ENCODE measurements around the gene ZBTB47. TPM values are rescaled to one million over a fixed set of nuclear protein-coding genes. Genes with fewer than 3 reads are reported as not detected.

ZBTB47 gene
- total RNA-seq, 1 donor from 2014 or later, result 19.6 TPM

DNA sequence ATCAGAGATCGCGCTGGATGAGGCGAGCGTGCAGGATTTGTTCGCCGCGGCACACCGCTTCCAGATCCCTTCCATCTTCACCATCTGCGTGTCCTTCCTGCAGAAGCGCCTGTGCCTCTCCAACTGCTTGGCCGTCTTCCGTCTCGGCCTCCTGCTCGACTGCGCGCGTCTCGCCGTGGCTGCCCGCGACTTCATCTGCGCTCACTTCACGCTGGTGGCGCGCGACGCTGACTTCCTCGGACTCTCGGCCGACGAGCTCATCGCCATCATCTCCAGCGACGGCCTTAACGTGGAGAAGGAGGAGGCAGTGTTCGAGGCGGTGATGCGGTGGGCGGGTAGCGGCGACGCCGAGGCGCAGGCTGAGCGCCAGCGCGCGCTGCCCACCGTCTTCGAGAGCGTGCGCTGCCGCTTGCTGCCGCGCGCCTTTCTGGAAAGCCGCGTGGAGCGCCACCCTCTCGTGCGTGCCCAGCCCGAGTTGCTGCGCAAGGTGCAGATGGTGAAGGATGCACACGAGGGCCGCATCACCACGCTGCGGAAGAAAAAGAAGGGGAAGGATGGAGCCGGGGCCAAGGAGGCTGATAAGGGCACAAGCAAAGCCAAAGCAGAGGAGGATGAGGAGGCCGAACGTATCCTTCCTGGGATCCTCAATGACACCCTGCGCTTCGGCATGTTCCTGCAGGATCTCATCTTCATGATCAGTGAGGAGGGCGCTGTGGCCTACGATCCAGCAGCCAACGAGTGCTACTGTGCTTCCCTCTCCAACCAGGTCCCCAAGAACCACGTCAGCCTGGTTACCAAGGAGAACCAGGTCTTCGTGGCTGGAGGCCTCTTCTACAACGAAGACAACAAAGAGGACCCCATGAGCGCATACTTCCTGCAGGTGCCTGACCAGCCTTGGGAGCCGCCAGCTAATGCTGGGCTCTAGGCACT is 32.7 kb downstream of the ZBTB47 start:
- no peak for DNase-seq

DNA sequence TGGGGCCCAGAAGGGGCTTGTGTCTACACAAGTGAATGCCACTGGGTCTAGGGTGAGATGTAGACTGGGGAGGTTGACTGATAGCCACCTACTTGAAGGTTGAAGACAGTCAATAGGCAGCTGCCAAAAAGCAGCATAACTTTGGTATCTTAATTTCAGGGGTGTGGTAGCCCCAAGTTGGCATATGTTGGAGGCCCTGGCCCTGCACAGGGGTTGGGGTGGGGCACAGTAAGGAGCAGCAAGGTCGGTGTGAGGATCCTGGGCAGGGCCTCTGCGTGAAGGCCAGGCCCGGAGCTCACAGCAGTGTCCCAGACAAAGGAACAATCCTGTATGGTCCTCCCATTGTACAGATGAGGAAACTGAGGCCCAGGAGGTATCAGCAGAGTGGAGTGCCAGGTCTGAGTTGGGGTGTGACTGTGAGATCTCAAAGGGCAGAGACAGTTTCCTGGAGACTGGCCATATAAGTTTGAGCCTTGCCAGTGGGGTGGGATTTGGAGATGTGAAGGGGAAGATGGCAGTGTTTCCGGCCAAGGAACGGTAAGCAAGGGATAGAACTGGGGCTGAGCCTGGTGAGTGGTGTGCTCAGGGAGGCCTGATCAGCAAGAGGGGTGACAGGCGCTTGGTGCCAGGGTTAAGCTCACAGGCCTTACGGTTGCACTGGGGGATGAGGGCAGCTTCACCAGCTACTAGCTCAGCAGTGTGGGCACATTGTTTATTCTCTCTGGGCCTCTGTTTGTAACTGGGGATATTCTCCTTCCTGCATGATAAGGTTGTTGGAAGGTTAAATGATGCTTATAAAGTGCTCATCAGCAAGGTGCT is 33.5 kb downstream of the ZBTB47 start:
- no peak for DNase-seq

GRCh38 chr3:42688016-42688415 is 34.5 kb downstream of the ZBTB47 start:
- DNase-seq, result no peak

- DNase-seq, result no peak
Observed at GRCh38 chr3:42688487-42689420, 35.3 kb downstream of the ZBTB47 start.

- DNase-seq, result no peak
Observed at GRCh38 chr3:42689421-42690014, 36.0 kb downstream of the ZBTB47 start.

GRCh38 chr3:42690191-42690590 is 36.7 kb downstream of the ZBTB47 start:
- no peak for DNase-seq

- DNase-seq, result no peak
Observed at GRCh38 chr3:42690766-42691680, 37.5 kb downstream of the ZBTB47 start.

DNA sequence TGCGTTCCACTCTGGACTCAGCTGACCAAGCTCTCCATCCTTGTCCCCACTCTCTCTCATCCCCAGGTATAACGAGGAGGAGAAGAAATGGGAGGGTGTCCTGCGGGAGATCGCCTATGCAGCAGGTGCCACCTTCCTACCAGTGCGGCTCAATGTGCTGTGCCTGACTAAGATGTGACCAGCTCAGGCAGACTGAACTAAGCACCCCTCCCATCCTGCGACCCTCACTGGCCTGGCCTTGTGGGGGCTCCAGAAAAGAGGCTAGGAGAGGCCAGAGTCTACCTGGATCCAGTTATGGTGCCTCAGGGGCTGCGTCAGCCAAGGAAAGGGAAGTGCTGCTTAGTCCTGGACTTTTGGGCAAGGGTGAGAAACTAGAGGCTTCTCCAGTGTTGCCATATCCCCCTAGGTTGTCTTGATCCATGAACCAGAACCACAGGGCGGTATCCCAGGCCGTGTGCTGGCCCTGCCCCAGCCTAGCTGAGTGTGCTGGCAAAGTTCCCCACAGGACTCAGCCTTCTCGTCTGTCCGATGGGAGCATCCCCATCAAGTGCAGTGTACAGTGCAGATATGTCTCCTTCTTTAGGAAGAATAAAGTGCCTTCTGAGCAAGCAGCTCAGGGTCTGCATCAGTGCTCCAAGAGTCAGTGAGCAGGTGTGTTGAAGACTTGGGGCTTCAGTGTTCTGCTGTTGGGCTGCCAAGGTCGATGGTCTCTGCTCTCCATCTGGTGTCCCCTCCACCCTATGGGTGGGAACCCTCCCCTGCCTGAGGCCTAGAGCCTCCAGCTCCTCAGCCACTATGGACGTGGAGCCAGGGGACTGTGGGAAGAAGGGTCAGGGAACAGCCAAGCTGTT is 38.5 kb downstream of the ZBTB47 start:
- DNase-seq, result no peak

DNA sequence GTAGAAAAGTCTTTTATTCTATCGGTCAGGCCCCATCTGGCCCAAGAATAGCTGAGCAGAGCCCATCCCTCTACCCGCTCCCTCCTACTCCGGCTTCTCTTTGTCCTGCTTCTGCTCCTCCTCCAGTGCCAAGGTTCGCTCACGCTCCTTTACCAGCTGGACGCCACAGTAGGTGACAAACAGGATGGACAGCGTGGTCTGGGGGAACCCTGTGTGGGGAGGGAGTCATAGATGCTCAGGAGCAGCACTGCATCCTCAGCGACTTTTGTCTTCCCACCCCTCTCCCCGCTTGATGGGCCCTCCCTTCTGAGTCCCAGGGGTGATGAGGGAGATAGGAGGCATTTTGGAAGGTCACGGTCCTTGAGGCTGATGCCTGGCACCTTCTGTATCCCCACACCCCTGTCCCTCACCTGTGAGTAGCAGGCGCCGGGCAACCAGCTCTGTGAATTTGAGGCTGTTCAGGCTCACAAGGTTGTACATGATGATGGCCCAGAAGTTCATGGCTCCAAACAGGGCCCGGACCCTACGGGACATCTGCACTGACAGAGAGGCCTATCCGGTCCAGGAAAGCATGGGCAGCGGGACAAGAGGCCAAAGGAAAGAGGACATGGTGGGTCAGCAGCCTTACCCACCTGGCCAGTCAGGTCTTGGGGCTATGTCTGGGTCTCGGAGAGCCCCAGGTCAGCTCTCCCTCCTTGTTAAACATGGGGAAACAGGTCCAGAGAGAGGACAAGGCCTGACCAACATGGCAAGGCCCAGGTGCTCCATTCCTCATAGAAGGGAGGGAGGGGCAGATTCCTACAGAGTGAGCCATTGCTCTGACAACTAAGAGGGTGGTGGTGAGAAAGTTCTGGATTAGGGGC is 39.4 kb downstream of the ZBTB47 start:
- no peak for DNase-seq

- no peak for DNase-seq
Observed at GRCh38 chr3:42693530-42693930, 40.0 kb downstream of the ZBTB47 start.

DNA sequence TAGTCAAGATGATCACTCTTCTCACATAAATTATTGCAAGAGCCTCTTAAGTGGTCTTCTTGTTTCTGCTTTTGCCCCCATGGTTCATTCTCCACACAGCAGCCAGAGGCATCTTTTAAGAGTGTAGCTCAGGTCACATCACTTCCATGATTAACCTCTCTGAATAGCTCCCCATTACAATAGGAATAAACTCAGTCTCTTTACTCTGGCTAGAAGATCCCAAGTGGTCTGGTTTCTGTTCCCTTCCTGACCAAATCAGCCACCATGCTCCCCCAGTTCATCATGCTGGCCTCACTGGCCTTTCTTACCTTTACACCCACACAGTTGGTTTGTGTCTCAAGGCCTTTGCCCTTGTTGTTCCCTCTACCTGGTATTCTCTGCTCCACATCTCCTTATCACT is 40.9 kb downstream of the ZBTB47 start:
- no peak for DNase-seq

DNA sequence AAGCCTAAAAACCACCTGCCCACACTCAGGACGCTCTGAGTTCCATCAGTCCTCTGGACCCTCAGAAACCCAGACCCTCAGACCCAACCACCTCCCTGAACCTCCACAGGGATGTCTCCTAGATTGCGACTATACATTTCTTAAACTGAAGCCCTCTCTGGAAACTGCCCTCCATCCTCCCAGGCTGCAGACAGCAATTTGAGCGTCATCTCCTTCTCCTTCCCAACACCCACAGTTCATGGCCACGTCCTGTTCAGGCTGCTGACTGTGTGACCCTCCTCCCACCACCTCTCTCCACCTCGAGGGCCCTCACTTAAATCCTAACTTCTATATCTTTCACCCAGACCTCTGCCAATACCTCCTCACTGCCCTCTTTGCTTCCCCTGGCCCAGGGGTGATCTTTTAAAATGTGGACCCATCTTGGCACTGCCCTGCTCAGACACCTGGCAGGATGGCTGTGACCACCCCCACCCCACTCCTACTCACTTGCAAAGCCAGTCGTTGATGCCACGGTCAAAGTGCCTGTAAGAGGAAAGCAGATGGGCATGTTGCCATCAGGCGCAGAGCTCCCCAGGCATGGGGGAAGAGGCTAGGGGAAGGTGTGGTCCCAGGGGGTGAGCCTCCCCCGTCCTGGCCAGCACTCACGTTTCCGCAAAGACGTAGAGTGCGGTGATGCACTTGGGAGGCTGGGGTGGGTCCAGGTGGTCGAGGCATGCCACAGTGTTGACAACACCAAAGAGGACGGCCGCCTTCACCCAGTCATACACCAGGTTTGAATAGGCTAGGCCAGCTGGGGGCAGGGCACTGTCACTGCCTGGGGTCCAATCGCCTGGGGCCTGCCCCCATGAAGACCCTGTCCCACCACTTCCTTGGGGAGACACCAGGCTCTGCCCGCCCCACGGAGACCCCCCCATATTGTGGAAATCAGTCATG is 43.1 kb downstream of the ZBTB47 start:
- DNase-seq, result no peak

- no peak for DNase-seq
Observed at GRCh38 chr3:42697289-42698051, 44.0 kb downstream of the ZBTB47 start.

GRCh38 chr3:42698216-42698910 is 44.9 kb downstream of the ZBTB47 start:
- no peak for DNase-seq

- no peak for DNase-seq
Observed at GRCh38 chr3:42698911-42699230, 45.4 kb downstream of the ZBTB47 start.

DNA sequence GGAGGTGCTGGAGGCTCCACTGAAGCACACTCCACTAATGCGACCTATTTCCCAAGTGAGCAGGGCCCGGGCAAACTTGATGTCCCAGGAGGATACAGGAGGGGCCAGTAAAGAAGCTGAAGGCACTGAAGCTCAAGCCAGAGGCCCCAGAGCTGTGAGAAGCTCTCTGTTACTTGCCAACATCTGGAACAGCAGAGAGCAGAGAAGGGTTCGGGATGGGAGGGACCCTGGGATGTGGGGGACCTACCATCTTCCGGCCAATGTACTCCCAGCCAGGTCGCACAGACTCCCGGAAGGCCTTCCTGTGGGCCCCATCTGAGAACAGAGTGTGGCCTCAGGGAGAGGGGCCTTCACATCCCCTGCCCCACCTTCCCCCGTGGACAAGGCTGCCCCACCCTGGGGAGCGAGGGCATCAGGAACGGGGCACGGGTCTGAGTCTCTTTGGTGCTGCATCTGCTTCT is 46.0 kb downstream of the ZBTB47 start:
- DNase-seq, result no peak

All from dermis blood vessel endothelial cell (primary cell).